Effector memory CD4-positive, alpha-beta T cell (primary cell): ENCODE data around the gene ENDOU.
"Not testable (repeated sequence)": the region's sequence is repeated elsewhere in the genome, so short reads cannot be mapped to it uniquely, and the experiment has no call there.

ENCODE experiments used
- DNase-seq, 3 donors: peaks; one replicate each; pipeline ENCODE4 v3.0.0-alpha.2; 2020
- H3K27ac ChIP-seq: 2 replicates; pipeline ENCODE4 v1.7.0; 2013; ENCODE audit warnings: mild to moderate bottlenecking, low read length, moderate library complexity; ENCODE audit not compliant: insufficient read depth, poor library complexity, severe bottlenecking
- H3K27me3 ChIP-seq: replicated peaks from 2 replicates; pipeline ENCODE4 v1.7.0; 2013; ENCODE audit warnings: mild to moderate bottlenecking, low read length; ENCODE audit not compliant: insufficient read depth, control insufficient read depth, poor library complexity, severe bottlenecking
- H3K36me3 ChIP-seq: 2 replicates; pipeline ENCODE4 v1.7.0; 2013; ENCODE audit warnings: mild to moderate bottlenecking, low read length, moderate library complexity; ENCODE audit not compliant: control insufficient read depth, insufficient read depth
- H3K4me1 ChIP-seq: 2 replicates; pipeline ENCODE4 v1.7.0; 2013; ENCODE audit warnings: low read length, mild to moderate bottlenecking; ENCODE audit not compliant: control insufficient read depth, insufficient read depth, poor library complexity, severe bottlenecking
- H3K4me3 ChIP-seq: 2 replicates; pipeline ENCODE4 v1.7.0; 2013; ENCODE audit warnings: low read length, low read depth, mild to moderate bottlenecking; ENCODE audit not compliant: insufficient read depth, poor library complexity, severe bottlenecking
- H3K9me3 ChIP-seq: 2 replicates; pipeline ENCODE4 v1.7.0; 2013; ENCODE audit warnings: mild to moderate bottlenecking, low read length, moderate library complexity; ENCODE audit not compliant: control insufficient read depth

ENDOU gene

GRCh38 chr12:47689215-47689614 lies 36.1 kb downstream of the ENDOU start:
- DNase-seq = no peak
- Histone ChIP-seq H3K4me1 (no peaks in the 10 kb centered on the region), H3K27ac (no peak overlapping the region), H3K4me3 (no peak overlapping the region), H3K27me3 (no peaks in the 10 kb centered on the region), H3K9me3 (no peaks in the 10 kb centered on the region), H3K36me3 (peaks cover 18% of the 10 kb centered on the region)

GRCh38 chr12:47687636-47688035 lies 37.7 kb downstream of the ENDOU start:
- Histone ChIP-seq H3K36me3 (peaks cover 19% of the 10 kb centered on the region), H3K4me1 (no peaks in the 10 kb centered on the region)

GRCh38 chr12:47686645-47687240 lies 38.5 kb downstream of the ENDOU start:
- Histone ChIP-seq H3K9me3 (no peaks in the 10 kb centered on the region), H3K4me1 (no peaks in the 10 kb centered on the region), H3K36me3 (peaks cover 21% of the 10 kb centered on the region), H3K27ac (no peak overlapping the region), H3K27me3 (no peaks in the 10 kb centered on the region), H3K4me3 (no peak overlapping the region)
- no peak for DNase-seq

More at GRCh38 chr12:47687636-47688035, 37.7 kb downstream of the ENDOU start:
- no peak for DNase-seq
- H3K9me3 ChIP-seq = no peaks in the 10 kb centered on the region
- H3K27ac ChIP-seq = no peak overlapping the region
- no peaks in the 10 kb centered on the region for H3K27me3 ChIP-seq
- H3K4me3 ChIP-seq = no peak overlapping the region

- H3K27me3 ChIP-seq = no peaks in the 10 kb centered on the region
- no peak overlapping the region for H3K27ac ChIP-seq
- no peak for DNase-seq
- no peaks in the 10 kb centered on the region for H3K4me1 ChIP-seq
- peaks cover 14% of the 10 kb centered on the region for H3K36me3 ChIP-seq
- H3K9me3 ChIP-seq = no peaks in the 10 kb centered on the region
- H3K4me3 ChIP-seq = no peak overlapping the region
These were observed 45.5 kb downstream of the ENDOU start for GRCh38 chr12:47679785-47680184.

GRCh38 chr12:47672068-47672467 lies 53.2 kb downstream of the ENDOU start:
- no peak overlapping the region for H3K27ac ChIP-seq

GRCh38 chr12:47667935-47668334 lies 57.4 kb downstream of the ENDOU start:
- not testable (repeated sequence) for H3K4me3 ChIP-seq, H3K9me3 ChIP-seq, H3K27me3 ChIP-seq, H3K4me1 ChIP-seq, H3K27ac ChIP-seq, DNase-seq
- H3K36me3 ChIP-seq = peaks cover 33% of the 10 kb centered on the region

More at GRCh38 chr12:47672068-47672467, 53.2 kb downstream of the ENDOU start:
- Histone ChIP-seq H3K36me3 (peaks cover 31% of the 10 kb centered on the region), H3K27me3 (no peaks in the 10 kb centered on the region), H3K4me3 (no peak overlapping the region), H3K4me1 (no peaks in the 10 kb centered on the region), H3K9me3 (no peaks in the 10 kb centered on the region)
- DNase-seq = no peak
